ENCODE measurements around the gene BCLAF1. TPM values are rescaled to one million over a fixed set of nuclear protein-coding genes. Genes with fewer than 3 reads are reported as not detected.
A peak's percentile ranks its signal among the peaks of the same experiment; 100 is the strongest.

Gene BCLAF1
- total RNA-seq, 1 donor from 2014 or later: 53.2 TPM

GRCh38 chr6:136303516-136303915 lies 13.9 kb upstream of the BCLAF1 start:
- no peaks in the 10 kb centered on the region for H3K4me1 ChIP-seq
- H3K4me3 ChIP-seq: no peak overlapping the region
- intact Hi-C loops (cut with micrococcal nuclease): no loop called here
- no peaks in the 10 kb centered on the region for H3K27me3 ChIP-seq (ENCODE audit: low read depth)
- H3K36me3 ChIP-seq: no peaks in the 10 kb centered on the region
- TF ChIP-seq CTCF (IDR thresholded peaks at IDR 0.05; ENCODE audit: borderline replicate concordance): no peak
- no peak for DNase-seq
- no peak overlapping the region for H3K27ac ChIP-seq (replicated peaks)
- no peaks in the 10 kb centered on the region for H3K9me3 ChIP-seq (replicated peaks)

GRCh38 chr6:136294621-136295020 lies 5.0 kb upstream of the BCLAF1 start:
- H3K9me3 ChIP-seq (replicated peaks): no peaks in the 10 kb centered on the region
- H3K4me1 ChIP-seq: peaks cover 14% of the 10 kb centered on the region
- H3K27me3 ChIP-seq (ENCODE audit: low read depth): no peaks in the 10 kb centered on the region
- no peak overlapping the region for H3K4me3 ChIP-seq
- TF ChIP-seq CTCF (IDR thresholded peaks at IDR 0.05; ENCODE audit: borderline replicate concordance): no peak
- H3K27ac ChIP-seq (replicated peaks): no peak overlapping the region
- DNase-seq: no peak
- H3K36me3 ChIP-seq: no peaks in the 10 kb centered on the region
- intact Hi-C loops (cut with micrococcal nuclease): no loop called here

GRCh38 chr6:136290410-136291010 lies 864 bp upstream of the BCLAF1 start:
- Histone ChIP-seq H3K27ac (replicated peaks) (peak overlapping the region; percentile 100), H3K4me3 (peak overlapping the region; percentile 96), H3K36me3 (no peaks in the 10 kb centered on the region), H3K9me3 (replicated peaks) (no peaks in the 10 kb centered on the region), H3K4me1 (peaks cover 54% of the 10 kb centered on the region), H3K27me3 (ENCODE audit: low read depth) (no peaks in the 10 kb centered on the region)
- TF ChIP-seq CTCF (IDR thresholded peaks at IDR 0.05; ENCODE audit: borderline replicate concordance): no peak
- intact Hi-C loops (cut with micrococcal nuclease): no loop called here
- peak; percentile 70 for DNase-seq

GRCh38 chr6:136289327-136289578 lies 393 bp downstream of the BCLAF1 start:
- H3K27me3 ChIP-seq (ENCODE audit: low read depth): no peaks in the 10 kb centered on the region
- peak overlapping the region; percentile 96 for H3K4me3 ChIP-seq
- peak overlapping the region; percentile 100 for H3K27ac ChIP-seq (replicated peaks)
- intact Hi-C loops (cut with micrococcal nuclease): no loop called here
- TF ChIP-seq CTCF (IDR thresholded peaks at IDR 0.05; ENCODE audit: borderline replicate concordance): no peak
- no peaks in the 10 kb centered on the region for H3K9me3 ChIP-seq (replicated peaks)
- H3K36me3 ChIP-seq: no peaks in the 10 kb centered on the region
- peaks cover 67% of the 10 kb centered on the region for H3K4me1 ChIP-seq
- peak; percentile 92 for DNase-seq

GRCh38 chr6:136288566-136289326 lies 900 bp downstream of the BCLAF1 start:
- H3K27me3 ChIP-seq (ENCODE audit: low read depth): no peaks in the 10 kb centered on the region
- TF ChIP-seq CTCF (IDR thresholded peaks at IDR 0.05; ENCODE audit: borderline replicate concordance): peak; percentile 57
- peak overlapping the region; percentile 96 for H3K4me3 ChIP-seq
- peak overlapping the region; percentile 100 for H3K27ac ChIP-seq (replicated peaks)
- H3K9me3 ChIP-seq (replicated peaks): no peaks in the 10 kb centered on the region
- peaks cover 72% of the 10 kb centered on the region for H3K4me1 ChIP-seq
- DNase-seq: peak; percentile 63
- intact Hi-C loops (cut with micrococcal nuclease): no loop called here
- H3K36me3 ChIP-seq: no peaks in the 10 kb centered on the region
